SJCRH30 (cell line): ENCODE results near the gene RAVER2. TPM values are rescaled to one million over a fixed set of nuclear protein-coding genes. Genes with fewer than 3 reads are reported as not detected.

Experiments
- DNase-seq, 2 experiments: peaks; one replicate each; pipeline ENCODE4 v3.0.0-alpha.2; 2015 to 2020
- H3K27ac ChIP-seq: fragments of 250-450 bp; sonication (Bioruptor Pico); 2 replicates; pipeline ENCODE4 v1.5.1; 2020; ENCODE audit warnings: mild to moderate bottlenecking, moderate library complexity
- H3K27me3 ChIP-seq: fragments of 250-450 bp; sonication (Bioruptor Pico); 2 replicates; pipeline ENCODE4 v1.5.1; 2020; ENCODE audit warnings: mild to moderate bottlenecking, moderate library complexity
- H3K36me3 ChIP-seq: fragments of 250-450 bp; sonication (Bioruptor Pico); 2 replicates; pipeline ENCODE4 v1.5.1; 2020; ENCODE audit warnings: mild to moderate bottlenecking, moderate library complexity
- H3K4me1 ChIP-seq: fragments of 250-450 bp; sonication (Bioruptor Pico); 2 replicates; pipeline ENCODE4 v1.5.1; 2020; ENCODE audit warnings: mild to moderate bottlenecking, moderate library complexity
- H3K4me3 ChIP-seq: fragments of 250-450 bp; sonication (Bioruptor Pico); 2 replicates; pipeline ENCODE4 v1.5.1; 2020; ENCODE audit warnings: mild to moderate bottlenecking, moderate library complexity
- H3K9me3 ChIP-seq: fragments of 250-450 bp; sonication (Bioruptor Pico); replicated peaks from 2 replicates; pipeline ENCODE4 v1.5.1; 2020; ENCODE audit warnings: mild to moderate bottlenecking, moderate library complexity
- total RNA-seq: library from RNA; depleted of rRNA; stranded (reverse); fragments of >200 nt; shearing (Covaris generic); gene quantifications from 2 replicates; pipeline ENCODE4 v1.2.3, GENCODE V29; 2014

Gene RAVER2
- total RNA-seq, 1 experiment from 2014 or later = 29.1 TPM

GRCh38 chr1:64841330-64842065 lies 96.6 kb downstream of the RAVER2 start:
- Histone ChIP-seq H3K9me3 (no peaks in the 10 kb centered on the region), H3K4me1 (no peaks in the 10 kb centered on the region), H3K27ac (no peak overlapping the region), H3K36me3 (peaks cover 6% of the 10 kb centered on the region), H3K4me3 (no peak overlapping the region), H3K27me3 (no peaks in the 10 kb centered on the region)
- no peak for DNase-seq

DNA sequence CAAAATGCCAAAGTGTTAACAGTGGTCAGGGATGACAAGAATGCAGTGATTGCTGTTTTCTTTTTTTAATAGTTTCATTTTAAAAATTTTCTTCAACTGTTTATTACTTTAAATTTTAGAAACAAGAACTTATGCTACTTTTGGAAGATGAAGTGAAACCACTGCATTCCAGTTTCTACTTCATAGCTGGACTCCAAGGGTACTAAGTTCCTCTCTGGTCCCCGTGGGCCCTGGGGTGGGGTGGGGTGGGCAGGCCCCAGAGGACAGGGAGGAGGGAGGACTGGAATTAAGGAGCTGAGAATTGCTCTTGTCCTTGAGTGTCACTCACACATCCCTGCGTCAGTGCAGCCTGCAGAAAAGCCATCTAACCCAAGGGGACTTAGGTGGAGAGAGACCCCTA lies 97.3 kb downstream of the RAVER2 start:
- no peaks in the 10 kb centered on the region for H3K4me1 ChIP-seq
- no peaks in the 10 kb centered on the region for H3K27me3 ChIP-seq
- no peak for DNase-seq
- H3K9me3 ChIP-seq = no peaks in the 10 kb centered on the region
- peaks cover 6% of the 10 kb centered on the region for H3K36me3 ChIP-seq
- H3K4me3 ChIP-seq = no peak overlapping the region
- no peak overlapping the region for H3K27ac ChIP-seq

GRCh38 chr1:64843675-64844074 lies 98.8 kb downstream of the RAVER2 start:
- Histone ChIP-seq H3K9me3 (no peaks in the 10 kb centered on the region), H3K27ac (no peak overlapping the region), H3K27me3 (no peaks in the 10 kb centered on the region), H3K4me1 (no peaks in the 10 kb centered on the region), H3K36me3 (no peaks in the 10 kb centered on the region; the same call in 1 of the 2 replicates), H3K4me3 (no peak overlapping the region)
- no peak for DNase-seq

DNA sequence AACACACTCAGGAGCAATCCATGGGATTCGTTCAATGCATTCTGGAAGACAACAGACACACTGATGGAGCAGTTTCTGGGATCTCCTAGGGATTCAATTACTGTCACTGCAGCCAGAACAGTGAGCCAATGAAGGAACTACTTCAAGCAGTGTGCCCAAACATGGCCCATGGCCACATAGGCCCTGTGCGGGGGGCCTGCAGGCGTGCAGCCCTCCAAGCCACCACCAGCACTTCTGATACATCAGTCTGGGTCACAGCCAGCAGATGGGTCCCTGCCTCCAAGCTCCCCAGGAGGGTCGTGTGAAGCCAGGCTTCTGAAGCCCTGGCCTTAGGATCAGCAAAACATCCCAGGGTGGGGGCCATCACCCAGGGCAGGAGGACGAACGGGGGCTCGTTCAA lies 99.3 kb downstream of the RAVER2 start:
- Histone ChIP-seq H3K4me1 (no peaks in the 10 kb centered on the region), H3K36me3 (no peaks in the 10 kb centered on the region), H3K27me3 (no peaks in the 10 kb centered on the region), H3K4me3 (no peak overlapping the region), H3K9me3 (no peaks in the 10 kb centered on the region), H3K27ac (no peak overlapping the region)
- DNase-seq = no peak

GRCh38 chr1:64844609-64845008 lies 99.7 kb downstream of the RAVER2 start:
- no peak for DNase-seq
- Histone ChIP-seq H3K27me3 (no peaks in the 10 kb centered on the region), H3K4me3 (no peak overlapping the region), H3K4me1 (no peaks in the 10 kb centered on the region), H3K9me3 (no peaks in the 10 kb centered on the region), H3K27ac (no peak overlapping the region), H3K36me3 (no peaks in the 10 kb centered on the region)

DNA sequence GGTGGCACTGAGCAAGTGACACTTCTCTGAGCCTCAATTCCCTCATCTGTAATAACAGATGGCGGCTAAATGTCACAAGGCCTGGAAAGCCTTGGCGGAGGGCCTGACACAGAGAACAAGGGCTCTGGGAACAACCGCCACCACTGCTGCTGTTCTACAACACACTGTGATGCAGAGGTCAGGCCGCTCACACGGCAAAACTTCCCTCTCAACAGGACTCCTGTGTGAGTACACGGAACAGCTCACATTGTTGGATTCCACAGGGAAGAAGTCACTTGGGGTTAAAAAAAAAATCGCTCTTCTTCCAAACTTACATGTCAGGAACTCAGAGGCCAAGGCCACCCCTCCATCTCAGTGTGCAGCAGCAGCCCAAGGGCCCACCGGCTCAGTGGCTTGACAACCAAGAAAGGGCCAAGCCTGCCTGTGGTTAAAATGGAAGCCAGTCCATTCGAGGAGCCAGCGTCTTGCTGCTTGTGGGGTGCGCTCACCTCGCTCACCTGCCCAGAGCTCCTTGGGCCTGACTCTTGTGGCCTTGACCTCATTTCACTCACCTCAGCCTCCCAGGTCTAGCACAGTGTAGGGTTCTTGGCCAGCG lies 101.1 kb downstream of the RAVER2 start:
- Histone ChIP-seq H3K9me3 (no peaks in the 10 kb centered on the region), H3K4me3 (no peak overlapping the region), H3K4me1 (no peaks in the 10 kb centered on the region), H3K27ac (no peak overlapping the region), H3K27me3 (no peaks in the 10 kb centered on the region), H3K36me3 (no peaks in the 10 kb centered on the region)
- DNase-seq = no peak

DNA sequence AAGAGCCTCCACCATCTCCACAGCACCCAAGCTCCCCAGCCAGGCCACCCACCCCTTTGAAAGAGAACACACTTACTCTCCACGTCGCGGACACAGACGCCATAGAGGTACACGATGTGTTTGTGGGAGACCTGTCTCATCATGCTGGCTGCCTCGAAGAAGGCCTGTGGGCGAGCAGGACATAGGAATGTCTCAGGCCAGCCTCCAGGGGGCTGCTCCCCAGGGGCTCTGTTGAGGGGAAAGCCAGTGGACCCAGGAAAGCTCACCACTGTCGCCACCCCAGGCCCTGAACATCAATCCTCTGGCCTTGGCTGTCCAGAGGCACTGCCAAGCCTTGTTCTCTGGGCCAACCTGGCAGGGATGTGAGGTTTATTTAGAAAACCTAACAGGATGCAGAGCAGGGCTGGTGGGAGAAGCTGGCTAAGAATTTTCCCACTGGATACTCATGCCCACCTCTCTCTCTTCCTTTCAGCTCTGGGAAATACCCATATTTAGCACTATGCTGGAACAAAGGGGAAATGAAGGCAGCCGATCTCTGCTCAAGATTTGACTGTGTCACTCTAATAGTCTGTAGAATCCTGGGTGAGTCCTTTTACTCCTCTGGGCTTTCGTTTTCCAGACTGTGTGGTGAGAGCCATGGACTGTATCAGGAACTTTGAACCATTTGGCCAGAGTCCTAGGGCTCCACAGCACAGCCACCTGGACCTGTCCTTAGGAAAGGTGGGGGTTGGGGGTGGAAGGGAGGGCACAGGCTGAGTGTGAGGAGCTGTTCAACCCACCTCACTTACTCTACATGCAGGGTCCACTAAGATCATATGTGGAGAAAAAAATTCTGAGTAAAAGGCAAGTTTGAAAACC lies 101.9 kb downstream of the RAVER2 start:
- H3K27ac ChIP-seq = no peak overlapping the region
- no peak overlapping the region for H3K4me3 ChIP-seq
- H3K9me3 ChIP-seq = no peaks in the 10 kb centered on the region
- no peaks in the 10 kb centered on the region for H3K4me1 ChIP-seq
- DNase-seq = no peak
- no peaks in the 10 kb centered on the region for H3K36me3 ChIP-seq
- H3K27me3 ChIP-seq = no peaks in the 10 kb centered on the region

GRCh38 chr1:64847666-64848065 lies 102.8 kb downstream of the RAVER2 start:
- Histone ChIP-seq H3K27me3 (no peaks in the 10 kb centered on the region), H3K27ac (no peak overlapping the region), H3K4me3 (no peak overlapping the region), H3K36me3 (no peaks in the 10 kb centered on the region), H3K9me3 (no peaks in the 10 kb centered on the region), H3K4me1 (no peaks in the 10 kb centered on the region)
- DNase-seq = no peak

DNA sequence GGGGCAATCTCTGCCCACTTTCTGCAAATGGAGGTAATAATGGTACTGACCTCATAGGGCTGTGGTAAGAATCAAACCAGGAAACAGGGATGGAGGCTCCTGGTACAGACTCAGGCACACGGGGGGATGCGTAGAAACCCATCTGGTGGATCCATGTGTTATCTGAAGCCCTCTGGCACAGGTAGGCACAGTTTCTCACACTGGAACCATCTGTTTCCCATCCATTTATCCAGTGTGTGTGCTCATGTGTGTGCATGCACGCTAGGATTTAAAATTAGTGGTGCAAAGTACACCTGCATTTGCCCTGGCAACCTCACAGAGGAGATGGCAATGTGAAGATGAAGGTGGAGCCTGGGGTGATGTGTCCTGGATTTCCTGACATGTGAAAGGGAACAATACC lies 103.3 kb downstream of the RAVER2 start:
- Histone ChIP-seq H3K27me3 (no peaks in the 10 kb centered on the region), H3K9me3 (no peaks in the 10 kb centered on the region), H3K27ac (no peak overlapping the region), H3K36me3 (no peaks in the 10 kb centered on the region), H3K4me3 (no peak overlapping the region), H3K4me1 (no peaks in the 10 kb centered on the region)
- DNase-seq = no peak

DNA sequence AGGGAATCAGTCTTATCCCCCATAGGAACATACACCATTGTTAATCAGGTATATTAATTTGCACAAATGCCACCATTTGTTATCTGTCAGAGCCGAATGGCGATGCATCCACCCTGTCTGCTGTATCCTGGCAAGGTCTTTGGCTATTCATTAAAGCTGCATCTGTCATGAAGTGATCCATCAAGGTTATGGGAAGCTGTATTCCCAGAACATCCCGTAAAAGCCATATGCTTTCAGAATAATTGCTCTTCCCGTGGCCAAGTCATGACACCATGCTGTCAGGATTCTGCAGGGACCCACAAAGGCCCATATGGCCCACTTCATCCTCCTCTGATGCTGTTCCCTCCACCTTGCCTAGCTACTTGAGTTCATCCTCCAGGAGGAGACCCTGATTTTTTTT lies 103.9 kb downstream of the RAVER2 start:
- no peak overlapping the region for H3K4me3 ChIP-seq
- H3K27ac ChIP-seq = no peak overlapping the region
- no peak for DNase-seq
- H3K27me3 ChIP-seq = no peaks in the 10 kb centered on the region
- H3K4me1 ChIP-seq = no peaks in the 10 kb centered on the region
- no peaks in the 10 kb centered on the region for H3K9me3 ChIP-seq
- no peaks in the 10 kb centered on the region for H3K36me3 ChIP-seq

GRCh38 chr1:64849942-64850341 lies 105.1 kb downstream of the RAVER2 start:
- no peak for DNase-seq
- Histone ChIP-seq H3K27me3 (no peaks in the 10 kb centered on the region), H3K4me1 (no peaks in the 10 kb centered on the region), H3K4me3 (no peak overlapping the region), H3K9me3 (no peaks in the 10 kb centered on the region), H3K27ac (no peak overlapping the region), H3K36me3 (no peaks in the 10 kb centered on the region)

- Histone ChIP-seq H3K27ac (no peak overlapping the region), H3K9me3 (no peaks in the 10 kb centered on the region), H3K27me3 (no peaks in the 10 kb centered on the region), H3K4me1 (no peaks in the 10 kb centered on the region), H3K4me3 (no peak overlapping the region), H3K36me3 (no peaks in the 10 kb centered on the region)
- DNase-seq = no peak
These were observed 106.0 kb downstream of the RAVER2 start for GRCh38 chr1:64850846-64851245.

- Histone ChIP-seq H3K9me3 (no peaks in the 10 kb centered on the region), H3K36me3 (no peaks in the 10 kb centered on the region), H3K4me3 (no peak overlapping the region), H3K27me3 (no peaks in the 10 kb centered on the region), H3K27ac (no peak overlapping the region), H3K4me1 (no peaks in the 10 kb centered on the region)
- DNase-seq = no peak
These were observed 106.8 kb downstream of the RAVER2 start for GRCh38 chr1:64851664-64852063.

- DNase-seq = no peak
- Histone ChIP-seq H3K9me3 (no peaks in the 10 kb centered on the region), H3K27me3 (no peaks in the 10 kb centered on the region), H3K4me3 (no peak overlapping the region), H3K4me1 (no peaks in the 10 kb centered on the region), H3K36me3 (peaks cover 4% of the 10 kb centered on the region; the same call in 1 of the 2 replicates), H3K27ac (no peak overlapping the region)
These were observed 109.8 kb downstream of the RAVER2 start for GRCh38 chr1:64854674-64855073.

GRCh38 chr1:64855557-64855956 lies 110.7 kb downstream of the RAVER2 start:
- Histone ChIP-seq H3K4me1 (no peaks in the 10 kb centered on the region), H3K27ac (no peak overlapping the region), H3K9me3 (no peaks in the 10 kb centered on the region), H3K27me3 (no peaks in the 10 kb centered on the region), H3K36me3 (peaks cover 4% of the 10 kb centered on the region; the same call in 1 of the 2 replicates), H3K4me3 (no peak overlapping the region)
- DNase-seq = no peak
